IMR-90 (cell line): ENCODE measurements around the gene TGFBR1. TPM values are rescaled to one million over a fixed set of nuclear protein-coding genes. Genes with fewer than 3 reads are reported as not detected.

Source experiments
- ATAC-seq: fragments of 200-7000 bp; cut with Tn5 transposase; 2 replicates; pipeline ENCODE4 v1.9.1; 2020; ENCODE audit warnings: low read depth, mild to moderate bottlenecking, moderate library complexity
- BruUV-seq: library from RNA; stranded (reverse); fragments of 400-500 nt; replicated peaks from 2 replicates; lab custom pipeline; 2021; lab: Mats Ljungman, UMichigan
- CTCF ChIA-PET: fragments of 300-600 bp; formaldehyde crosslinking; extraction: SDS; loops from one replicate; lab custom pipeline; 2021; ENCODE audit warnings: antibody characterized with exemption; lab: Yijun Ruan, JAX
- POLR2A ChIA-PET: fragments of 300-600 bp; sonication (Branson Sonifier 250); formaldehyde crosslinking; loops from one replicate; lab custom pipeline; 2022; ENCODE audit warnings: antibody characterized with exemption; ENCODE audit not compliant: unreplicated experiment; lab: Charles Lee
- DNase-seq: peaks from one replicate; pipeline ENCODE4 v3.0.0; 2013
- H2AFZ ChIP-seq: replicated peaks from 2 replicates; pipeline ENCODE3; 2013; ENCODE audit warnings: low read length, mild to moderate bottlenecking; ENCODE audit not compliant: poor library complexity
- H2AK5ac ChIP-seq: 2 replicates; pipeline ENCODE4 v1.6.1; 2013; ENCODE audit warnings: low read depth, low read length, inconsistent platforms
- H2AK9ac ChIP-seq: replicated peaks from 2 replicates; pipeline ENCODE3; 2013; ENCODE audit warnings: mild to moderate bottlenecking, low read depth, low read length, moderate library complexity; ENCODE audit not compliant: poor library complexity
- H2BK120ac ChIP-seq: 2 replicates; pipeline ENCODE4 v1.6.1; 2013; ENCODE audit warnings: low read depth, low read length, inconsistent platforms
- H2BK15ac ChIP-seq: 3 replicates; pipeline ENCODE4 v1.6.1; 2013; ENCODE audit warnings: low read depth, low read length, inconsistent platforms
- H2BK20ac ChIP-seq: 2 replicates; pipeline ENCODE4 v1.6.1; 2013; ENCODE audit warnings: low read depth, mild to moderate bottlenecking, inconsistent platforms, low read length, moderate library complexity
- H2BK5ac ChIP-seq: 2 replicates; pipeline ENCODE4 v1.6.1; 2013; ENCODE audit warnings: mild to moderate bottlenecking, low read depth, low read length, inconsistent platforms; ENCODE audit not compliant: poor library complexity, severe bottlenecking
- H3K14ac ChIP-seq: replicated peaks from 2 replicates; pipeline ENCODE4 v1.6.1; 2013; ENCODE audit warnings: low read depth, low read length, inconsistent platforms
- H3K18ac ChIP-seq: 2 replicates; pipeline ENCODE4 v1.6.1; 2013; ENCODE audit warnings: low read depth, low read length, control low read depth
- H3K23ac ChIP-seq: 2 replicates; pipeline ENCODE4 v1.6.1; 2013; ENCODE audit warnings: low read depth, low read length, inconsistent platforms
- H3K27ac ChIP-seq: 2 replicates; pipeline ENCODE4 v1.5.1; 2013; ENCODE audit warnings: mild to moderate bottlenecking, control low read depth, low read length; ENCODE audit not compliant: insufficient read depth
- H3K27me3 ChIP-seq: 2 replicates; pipeline ENCODE4 v1.6.1; 2013; ENCODE audit warnings: low read length; ENCODE audit not compliant: control insufficient read depth, insufficient read depth
- H3K36me3 ChIP-seq: 2 replicates; pipeline ENCODE4 v1.6.1; 2013; ENCODE audit warnings: low read length, mixed read lengths; ENCODE audit not compliant: control insufficient read depth, insufficient read depth
- H3K4ac ChIP-seq: 2 replicates; pipeline ENCODE4 v1.6.1; 2013; ENCODE audit warnings: low read depth, low read length, inconsistent platforms
- H3K4me1 ChIP-seq: 2 replicates; pipeline ENCODE4 v1.6.1; 2013; ENCODE audit warnings: low read length, mixed read lengths; ENCODE audit not compliant: control insufficient read depth, insufficient read depth
- H3K4me2 ChIP-seq: 2 replicates; pipeline ENCODE4 v1.6.1; 2013; ENCODE audit warnings: low read depth, mild to moderate bottlenecking, control low read depth, low read length, moderate library complexity
- H3K4me3 ChIP-seq: 2 replicates; pipeline ENCODE4 v1.5.1; 2013; ENCODE audit warnings: low read depth, mild to moderate bottlenecking, control low read depth, low read length, moderate library complexity; ENCODE audit not compliant: insufficient read depth
- H3K56ac ChIP-seq: 2 replicates; pipeline ENCODE4 v1.6.1; 2013; ENCODE audit warnings: low read length, inconsistent platforms; ENCODE audit not compliant: insufficient read depth; ENCODE audit errors: extremely low read depth
- H3K79me1 ChIP-seq, 2 experiments: 2 replicates each; pipeline ENCODE4 v1.6.1; 2013; ENCODE audit warnings: low read length in 2 of 2, inconsistent platforms in 1 of 2, low read depth in 1 of 2
- H3K9ac ChIP-seq: 2 replicates; pipeline ENCODE4 v1.6.1; 2013; ENCODE audit warnings: low read depth, low read length, control low read depth
- H3K9me1 ChIP-seq: 2 replicates; pipeline ENCODE4 v1.6.1; 2013; ENCODE audit warnings: low read length, inconsistent platforms; ENCODE audit not compliant: insufficient read depth
- H3K9me3 ChIP-seq: 2 replicates; pipeline ENCODE4 v1.6.1; 2013; ENCODE audit warnings: low read length; ENCODE audit not compliant: control insufficient read depth, insufficient read depth
- H4K20me1 ChIP-seq: 2 replicates; pipeline ENCODE4 v1.6.1; 2013; ENCODE audit warnings: low read length, inconsistent platforms; ENCODE audit not compliant: insufficient read depth
- H4K5ac ChIP-seq: 2 replicates; pipeline ENCODE4 v1.6.1; 2013; ENCODE audit warnings: mild to moderate bottlenecking, low read depth, low read length, control low read depth
- H4K8ac ChIP-seq, 2 experiments: 2 replicates each; pipeline ENCODE4 v1.6.1; 2013; ENCODE audit warnings: low read depth in 2 of 2, low read length in 2 of 2, control low read depth in 1 of 2, inconsistent platforms in 1 of 2
- H4K91ac ChIP-seq: 2 replicates; pipeline ENCODE4 v1.6.1; 2013; ENCODE audit warnings: low read depth, low read length, inconsistent platforms; ENCODE audit not compliant: insufficient read depth
- MAFK ChIP-seq: IDR thresholded peaks from 2 replicates; pipeline ENCODE4 v1.6.1; 2012; ENCODE audit warnings: low read depth, low read length, improper control_type of control experiment
- RCOR1 ChIP-seq: IDR thresholded peaks from 2 replicates; pipeline ENCODE4 v1.6.1; 2012; ENCODE audit warnings: mild to moderate bottlenecking, low read length, improper control_type of control experiment; ENCODE audit not compliant: insufficient replicate concordance
- WGBS, 2 experiments: methylation state at CpG; one replicate each; pipeline versions ENCODE4 v1.1.5 to v1.1.7; 2013; ENCODE audit warnings: missing lambda C conversion rate in 2 of 2; ENCODE audit not compliant: insufficient read length in 1 of 2; ENCODE audit errors: extremely low coverage in 2 of 2; 5-methylcytosine and 5-hydroxymethylcytosine counted together
- dilution Hi-C: fragments of 300-500 bp; cut with HindIII; formaldehyde crosslinking; loops from one replicate; pipeline ENCODE4 v1.14.3; 2018; ENCODE audit warnings: low sequenced_read_pairs; ENCODE audit not compliant: unreplicated experiment
- in situ Hi-C: fragments of 300-500 bp; cut with MboI; formaldehyde crosslinking; loops from 3 replicates; pipeline ENCODE4 v1.14.3; 2019; ENCODE audit warnings: low sequenced_read_pairs, inconsistent platforms, mixed read lengths
- intact Hi-C: fragments of 100-400 bp; cut with micrococcal nuclease; formaldehyde crosslinking; loops from 2 replicates; pipeline ENCODE4 v1.10.0; 2022
- polyA plus RNA-seq, 3 experiments: library from polyadenylated mRNA; depleted of rRNA; stranded (reverse); fragments of >200 nt; gene quantifications; 2 replicates each; pipeline ENCODE4 v1.2.3, GENCODE V29; 2012; ENCODE audit warnings: low replicate concordance in 1 of 3
- total RNA-seq: library from RNA; depleted of rRNA; stranded (reverse); fragments of >200 nt; gene quantifications from 2 replicates; pipeline ENCODE4 v1.2.3, GENCODE V29; 2012
- TF ChIP-seq, protein P1 (sequence below): fragments of 150-350 bp; IDR thresholded peaks from 2 replicates; pipeline ENCODE4 v1.6.1; 2016; ENCODE audit warnings: low read depth, mild to moderate bottlenecking, low read length, moderate library complexity, borderline replicate concordance
- TF ChIP-seq, protein P2 (sequence below): fragments of 150-350 bp; IDR thresholded peaks from 2 replicates; pipeline ENCODE4 v1.6.1; 2017; ENCODE audit warnings: mild to moderate bottlenecking, antibody characterized with exemption, low read length, low read depth

Gene TGFBR1
- total and polyA plus RNA-seq, 2 of the 4 experiments (the other 2 are of a cell fraction) = 15.1 to 75.3 TPM

GRCh38 chr9:99101271-99101670 is 3.6 kb upstream of the TGFBR1 start:
- H2BK120ac ChIP-seq = no peak overlapping the region
- no TSS peak for BruUV-seq
- H3K27me3 ChIP-seq = no peaks in the 10 kb centered on the region
- no peak overlapping the region for H4K5ac ChIP-seq
- no peak overlapping the region for H2AK9ac ChIP-seq
- DNase-seq = no peak
- ChIA-PET CTCF (interaction anchor here (0.7 kb wide), 1 partner anchor 17 kb away, joined by 3 read pairs; no protein-coding TSS in a partner anchor), POLR2A (no interaction called here)
- no peak overlapping the region for H2BK20ac ChIP-seq
- in situ Hi-C loops = no loop called here
- peaks cover 0 to 7% of the 10 kb centered on the region in 2 experiments; a peak in 2 of 4 replicates for H3K79me1 ChIP-seq
- H3K4me3 ChIP-seq = no peak overlapping the region
- no peak overlapping the region for H4K91ac ChIP-seq
- H3K14ac ChIP-seq = no peak overlapping the region
- intact Hi-C loops = no loop called here
- H3K9me1 ChIP-seq = no peaks in the 10 kb centered on the region; the same call in 1 of the 2 replicates
- H3K36me3 ChIP-seq = no peaks in the 10 kb centered on the region
- TF ChIP-seq MAFK (no peak), RCOR1 (no peak)
- TF ChIP-seq, protein P1, sequence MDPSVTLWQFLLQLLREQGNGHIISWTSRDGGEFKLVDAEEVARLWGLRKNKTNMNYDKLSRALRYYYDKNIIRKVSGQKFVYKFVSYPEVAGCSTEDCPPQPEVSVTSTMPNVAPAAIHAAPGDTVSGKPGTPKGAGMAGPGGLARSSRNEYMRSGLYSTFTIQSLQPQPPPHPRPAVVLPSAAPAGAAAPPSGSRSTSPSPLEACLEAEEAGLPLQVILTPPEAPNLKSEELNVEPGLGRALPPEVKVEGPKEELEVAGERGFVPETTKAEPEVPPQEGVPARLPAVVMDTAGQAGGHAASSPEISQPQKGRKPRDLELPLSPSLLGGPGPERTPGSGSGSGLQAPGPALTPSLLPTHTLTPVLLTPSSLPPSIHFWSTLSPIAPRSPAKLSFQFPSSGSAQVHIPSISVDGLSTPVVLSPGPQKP = no peak
- TF ChIP-seq, protein P2, sequence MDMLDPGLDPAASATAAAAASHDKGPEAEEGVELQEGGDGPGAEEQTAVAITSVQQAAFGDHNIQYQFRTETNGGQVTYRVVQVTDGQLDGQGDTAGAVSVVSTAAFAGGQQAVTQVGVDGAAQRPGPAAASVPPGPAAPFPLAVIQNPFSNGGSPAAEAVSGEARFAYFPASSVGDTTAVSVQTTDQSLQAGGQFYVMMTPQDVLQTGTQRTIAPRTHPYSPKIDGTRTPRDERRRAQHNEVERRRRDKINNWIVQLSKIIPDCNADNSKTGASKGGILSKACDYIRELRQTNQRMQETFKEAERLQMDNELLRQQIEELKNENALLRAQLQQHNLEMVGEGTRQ = no peak
- H2BK15ac ChIP-seq = no peak overlapping the region; the same call in 2 of the 3 replicates
- no peak overlapping the region for H4K8ac ChIP-seq
- H2AFZ ChIP-seq = no peak overlapping the region
- no peak overlapping the region for H3K18ac ChIP-seq
- peaks cover 4% of the 10 kb centered on the region for H4K20me1 ChIP-seq
- no peak for ATAC-seq
- H3K9ac ChIP-seq = no peak overlapping the region
- no peak overlapping the region for H3K27ac ChIP-seq
- no peak overlapping the region for H3K23ac ChIP-seq
- no peak overlapping the region for H3K4me2 ChIP-seq
- H3K4ac ChIP-seq = no peak overlapping the region
- peaks cover 9% of the 10 kb centered on the region for H3K4me1 ChIP-seq
- H3K56ac ChIP-seq = no peak overlapping the region
- no peaks in the 10 kb centered on the region for H3K9me3 ChIP-seq
- dilution Hi-C loops = no loop called here
- no CpG with 5 or more reads among the region's 5 CpGs for WGBS, 2 experiments
- H2BK5ac ChIP-seq = no peak overlapping the region
- H2AK5ac ChIP-seq = no peak overlapping the region
